Astrocyte (in vitro differentiated cells and primary cell): Measurements from ENCODE around the gene IGSF10.

Experiments used
- EZH2 ChIP-seq: IDR thresholded peaks from 2 replicates; pipeline ENCODE4 v1.6.1; 2012; ENCODE audit warnings: mild to moderate bottlenecking, low read length, inconsistent platforms; ENCODE audit not compliant: insufficient read depth
- TF ChIP-seq, protein P1 (sequence below): IDR thresholded peaks from 2 replicates; pipeline ENCODE4 v1.5.1; 2011; ENCODE audit warnings: low read depth, mild to moderate bottlenecking, inconsistent platforms, low read length, moderate library complexity; ENCODE audit not compliant: insufficient read depth

DNA sequence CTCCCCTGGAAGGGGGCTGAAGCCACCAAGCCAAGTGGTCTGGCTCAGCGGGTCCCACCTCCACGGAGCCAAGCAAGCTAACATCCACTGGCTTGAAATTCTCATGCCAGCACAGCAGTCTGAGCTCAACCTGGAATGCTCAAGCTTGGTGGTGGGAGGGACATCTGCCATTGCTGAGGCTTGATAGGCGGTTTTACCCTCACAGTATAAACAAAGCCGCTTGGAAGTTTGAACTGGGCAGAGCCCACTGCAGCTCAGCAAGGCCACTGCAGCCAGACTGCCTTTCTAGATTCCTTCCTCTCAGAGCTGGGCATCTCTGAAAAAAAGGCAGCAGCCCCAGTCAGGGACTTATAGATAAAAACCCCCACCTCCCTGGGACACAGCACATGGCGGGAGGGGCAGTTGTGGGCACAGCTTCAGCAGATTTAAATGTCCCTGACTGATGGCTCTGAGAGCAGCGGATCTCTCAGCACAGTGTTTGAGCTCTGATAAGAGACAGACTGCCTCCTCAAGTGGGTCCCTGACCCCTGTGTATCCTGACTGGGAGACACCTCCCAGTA is 23.2 kb upstream of the IGSF10 start:
- TF ChIP-seq, protein P1, sequence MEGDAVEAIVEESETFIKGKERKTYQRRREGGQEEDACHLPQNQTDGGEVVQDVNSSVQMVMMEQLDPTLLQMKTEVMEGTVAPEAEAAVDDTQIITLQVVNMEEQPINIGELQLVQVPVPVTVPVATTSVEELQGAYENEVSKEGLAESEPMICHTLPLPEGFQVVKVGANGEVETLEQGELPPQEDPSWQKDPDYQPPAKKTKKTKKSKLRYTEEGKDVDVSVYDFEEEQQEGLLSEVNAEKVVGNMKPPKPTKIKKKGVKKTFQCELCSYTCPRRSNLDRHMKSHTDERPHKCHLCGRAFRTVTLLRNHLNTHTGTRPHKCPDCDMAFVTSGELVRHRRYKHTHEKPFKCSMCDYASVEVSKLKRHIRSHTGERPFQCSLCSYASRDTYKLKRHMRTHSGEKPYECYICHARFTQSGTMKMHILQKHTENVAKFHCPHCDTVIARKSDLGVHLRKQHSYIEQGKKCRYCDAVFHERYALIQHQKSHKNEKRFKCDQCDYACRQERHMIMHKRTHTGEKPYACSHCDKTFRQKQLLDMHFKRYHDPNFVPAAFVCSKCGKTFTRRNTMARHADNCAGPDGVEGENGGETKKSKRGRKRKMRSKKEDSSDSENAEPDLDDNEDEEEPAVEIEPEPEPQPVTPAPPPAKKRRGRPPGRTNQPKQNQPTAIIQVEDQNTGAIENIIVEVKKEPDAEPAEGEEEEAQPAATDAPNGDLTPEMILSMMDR, result no peak
- no peak for TF ChIP-seq EZH2
